ENCODE data around the gene PKN1.

DNA sequence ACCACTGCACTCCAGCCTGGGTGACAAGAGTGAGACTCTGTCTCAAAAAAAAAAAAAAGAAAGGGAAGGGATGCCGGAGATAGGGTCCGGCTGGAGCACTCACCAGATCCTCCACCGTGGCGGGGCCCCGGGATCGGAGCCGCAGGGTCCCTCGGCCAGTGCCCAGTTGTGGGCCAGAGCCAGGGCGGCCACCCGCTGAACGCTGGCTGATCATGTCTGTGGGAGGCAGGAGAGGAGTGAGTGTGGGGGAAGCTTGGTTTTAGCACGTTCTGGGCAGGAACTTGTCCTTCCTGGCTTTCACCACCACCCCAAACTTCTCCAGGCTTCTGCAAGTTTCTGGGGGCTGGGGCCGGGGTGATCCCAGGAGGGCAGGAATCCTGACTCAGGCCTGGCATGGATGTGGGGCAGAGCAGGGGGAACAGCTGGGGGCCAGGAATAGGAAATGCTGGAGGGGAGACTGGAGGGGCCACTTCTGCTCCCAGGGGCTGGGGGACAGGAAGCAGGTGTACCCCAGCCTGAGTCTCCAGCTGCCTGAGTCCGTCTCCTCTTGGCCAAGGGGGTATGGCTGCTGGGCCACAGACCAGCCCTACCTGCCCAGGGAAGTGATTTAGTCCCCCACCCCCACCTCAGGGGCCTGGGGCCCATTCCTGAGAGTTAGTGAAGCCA, 46.3 kb downstream of the PKN1 start:
- TF ChIP-seq, protein P1, sequence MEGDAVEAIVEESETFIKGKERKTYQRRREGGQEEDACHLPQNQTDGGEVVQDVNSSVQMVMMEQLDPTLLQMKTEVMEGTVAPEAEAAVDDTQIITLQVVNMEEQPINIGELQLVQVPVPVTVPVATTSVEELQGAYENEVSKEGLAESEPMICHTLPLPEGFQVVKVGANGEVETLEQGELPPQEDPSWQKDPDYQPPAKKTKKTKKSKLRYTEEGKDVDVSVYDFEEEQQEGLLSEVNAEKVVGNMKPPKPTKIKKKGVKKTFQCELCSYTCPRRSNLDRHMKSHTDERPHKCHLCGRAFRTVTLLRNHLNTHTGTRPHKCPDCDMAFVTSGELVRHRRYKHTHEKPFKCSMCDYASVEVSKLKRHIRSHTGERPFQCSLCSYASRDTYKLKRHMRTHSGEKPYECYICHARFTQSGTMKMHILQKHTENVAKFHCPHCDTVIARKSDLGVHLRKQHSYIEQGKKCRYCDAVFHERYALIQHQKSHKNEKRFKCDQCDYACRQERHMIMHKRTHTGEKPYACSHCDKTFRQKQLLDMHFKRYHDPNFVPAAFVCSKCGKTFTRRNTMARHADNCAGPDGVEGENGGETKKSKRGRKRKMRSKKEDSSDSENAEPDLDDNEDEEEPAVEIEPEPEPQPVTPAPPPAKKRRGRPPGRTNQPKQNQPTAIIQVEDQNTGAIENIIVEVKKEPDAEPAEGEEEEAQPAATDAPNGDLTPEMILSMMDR (IDR thresholded peaks at IDR 0.05): no peak
- no peak for TF ChIP-seq SIN3A (IDR thresholded peaks at IDR 0.05; ENCODE audit: borderline replicate concordance, insufficient read depth, low read depth, low read length)
- TF ChIP-seq, protein P2, sequence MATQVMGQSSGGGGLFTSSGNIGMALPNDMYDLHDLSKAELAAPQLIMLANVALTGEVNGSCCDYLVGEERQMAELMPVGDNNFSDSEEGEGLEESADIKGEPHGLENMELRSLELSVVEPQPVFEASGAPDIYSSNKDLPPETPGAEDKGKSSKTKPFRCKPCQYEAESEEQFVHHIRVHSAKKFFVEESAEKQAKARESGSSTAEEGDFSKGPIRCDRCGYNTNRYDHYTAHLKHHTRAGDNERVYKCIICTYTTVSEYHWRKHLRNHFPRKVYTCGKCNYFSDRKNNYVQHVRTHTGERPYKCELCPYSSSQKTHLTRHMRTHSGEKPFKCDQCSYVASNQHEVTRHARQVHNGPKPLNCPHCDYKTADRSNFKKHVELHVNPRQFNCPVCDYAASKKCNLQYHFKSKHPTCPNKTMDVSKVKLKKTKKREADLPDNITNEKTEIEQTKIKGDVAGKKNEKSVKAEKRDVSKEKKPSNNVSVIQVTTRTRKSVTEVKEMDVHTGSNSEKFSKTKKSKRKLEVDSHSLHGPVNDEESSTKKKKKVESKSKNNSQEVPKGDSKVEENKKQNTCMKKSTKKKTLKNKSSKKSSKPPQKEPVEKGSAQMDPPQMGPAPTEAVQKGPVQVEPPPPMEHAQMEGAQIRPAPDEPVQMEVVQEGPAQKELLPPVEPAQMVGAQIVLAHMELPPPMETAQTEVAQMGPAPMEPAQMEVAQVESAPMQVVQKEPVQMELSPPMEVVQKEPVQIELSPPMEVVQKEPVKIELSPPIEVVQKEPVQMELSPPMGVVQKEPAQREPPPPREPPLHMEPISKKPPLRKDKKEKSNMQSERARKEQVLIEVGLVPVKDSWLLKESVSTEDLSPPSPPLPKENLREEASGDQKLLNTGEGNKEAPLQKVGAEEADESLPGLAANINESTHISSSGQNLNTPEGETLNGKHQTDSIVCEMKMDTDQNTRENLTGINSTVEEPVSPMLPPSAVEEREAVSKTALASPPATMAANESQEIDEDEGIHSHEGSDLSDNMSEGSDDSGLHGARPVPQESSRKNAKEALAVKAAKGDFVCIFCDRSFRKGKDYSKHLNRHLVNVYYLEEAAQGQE (IDR thresholded peaks at IDR 0.05; ENCODE audit: insufficient read depth in 1 of 2, low read depth in 2 of 2, low read length in 1 of 2): no peak
- no peak for TF ChIP-seq POLR2AphosphoS5 (IDR thresholded peaks at IDR 0.05; ENCODE audit: low read depth, low read length)
- no peak for TF ChIP-seq TCF7L2 (IDR thresholded peaks at IDR 0.05; ENCODE audit: low read depth, low read length)
